ENCODE measurements around the gene ABCB4. TPM values are rescaled to one million over a fixed set of nuclear protein-coding genes. Genes with fewer than 3 reads are reported as not detected.

The ABCB4 gene
- total and polyA plus RNA-seq, 2 experiments from 2014 or later = 1.2 to 1.5 TPM

GRCh38 chr7:87451187-87451586 is 24.3 kb downstream of the ABCB4 start:
- no peak overlapping the region for H3K4me2 ChIP-seq
- no peak overlapping the region for H3K4me3 ChIP-seq
- no peaks in the 10 kb centered on the region for H3K9me2 ChIP-seq (ENCODE audit: insufficient read depth)
- H3K4me1 ChIP-seq (ENCODE audit: insufficient read depth) = peaks cover 3% of the 10 kb centered on the region; the same call in 1 of the 2 replicates
- Mint-ChIP-seq H3K9me3 (no peaks in the 10 kb centered on the region), H3K36me3 (ENCODE audit: low read depth) (no peaks in the 10 kb centered on the region), H3K27me3 (ENCODE audit: insufficient read depth, low read depth, poor library complexity) (no peaks in the 10 kb centered on the region), H3K4me1 (peaks cover 9% of the 10 kb centered on the region; the same call in 2 of the 3 replicates), H3K27ac (no peak overlapping the region), H3K4me3 (no peak overlapping the region)
- no peaks in the 10 kb centered on the region for H3K36me3 ChIP-seq (ENCODE audit: insufficient read depth)
- no peaks in the 10 kb centered on the region for H3F3A ChIP-seq (replicated peaks; ENCODE audit: low read depth)
- no peak for TF ChIP-seq JUNB (IDR thresholded peaks at IDR 0.05; ENCODE audit: unreplicated experiment)
- TF ChIP-seq EZH2phosphoT487 (IDR thresholded peaks at IDR 0.05; ENCODE audit: unreplicated experiment) = no peak
- TF ChIP-seq CREB1 (CRISPR knock-in tag; IDR thresholded peaks at IDR 0.05; ENCODE audit: low read depth) = no peak
- no peak for TF ChIP-seq ZNF114 (CRISPR knock-in tag; IDR thresholded peaks at IDR 0.05)
- no peak for TF ChIP-seq ZNF462 (CRISPR knock-in tag; IDR thresholded peaks at IDR 0.05)
- TF ChIP-seq POLR2AphosphoS5 (IDR thresholded peaks at IDR 0.05; ENCODE audit: low read depth) = no peak
- TF ChIP-seq STAT1 (IDR thresholded peaks at IDR 0.05; ENCODE audit: unreplicated experiment) = no peak
- TF ChIP-seq ZNF331 (CRISPR knock-in tag; IDR thresholded peaks at IDR 0.05; ENCODE audit: low read depth) = no peak
- TF ChIP-seq REST (IDR thresholded peaks at IDR 0.05; ENCODE audit: unreplicated experiment) = no peak
- no peak for TF ChIP-seq CTCF (conservative IDR thresholded peaks at IDR 0.05; ENCODE audit: low read depth in 2 of 2)
- TF ChIP-seq EZH2 (IDR thresholded peaks at IDR 0.05; ENCODE audit: low read depth, unreplicated experiment) = no peak
- TF ChIP-seq ETS1 (IDR thresholded peaks at IDR 0.05) = no peak
- TF ChIP-seq NANOG (IDR thresholded peaks at IDR 0.05; ENCODE audit: borderline replicate concordance) = no peak
- H2AFZ ChIP-seq = no peak overlapping the region
- no peak for ATAC-seq
- DNase-seq (ENCODE audit: low spot score) = no peak
- H4K20me1 ChIP-seq (replicated peaks; ENCODE audit: insufficient read depth) = no peaks in the 10 kb centered on the region
- no peaks in the 10 kb centered on the region for H3K27me3 ChIP-seq (ENCODE audit: insufficient read depth)
- no peaks in the 10 kb centered on the region for H3K79me2 ChIP-seq (replicated peaks; ENCODE audit: insufficient read depth)
- no peak overlapping the region for H3K27ac ChIP-seq (ENCODE audit: low read depth)

All from GM23338 (cell line).